GM12864 (cell line): Measurements from ENCODE around the gene DMRTB1.

Experiments used
- DNase-seq: peaks from one replicate; pipeline ENCODE4 v3.0.0-alpha.2; 2011; ENCODE audit warnings: low read depth
- H3K4me3 ChIP-seq: 2 replicates; pipeline ENCODE4 v1.5.1; 2011; ENCODE audit warnings: mild to moderate bottlenecking, low read depth, low read length, control low read depth
- CTCF ChIP-seq: IDR thresholded peaks from 2 replicates; pipeline ENCODE4 v1.5.1; 2011; ENCODE audit warnings: low read depth, mild to moderate bottlenecking, moderate library complexity, low read length, control low read depth, inconsistent platforms; ENCODE audit errors: missing control alignments

DMRTB1 gene

DNA sequence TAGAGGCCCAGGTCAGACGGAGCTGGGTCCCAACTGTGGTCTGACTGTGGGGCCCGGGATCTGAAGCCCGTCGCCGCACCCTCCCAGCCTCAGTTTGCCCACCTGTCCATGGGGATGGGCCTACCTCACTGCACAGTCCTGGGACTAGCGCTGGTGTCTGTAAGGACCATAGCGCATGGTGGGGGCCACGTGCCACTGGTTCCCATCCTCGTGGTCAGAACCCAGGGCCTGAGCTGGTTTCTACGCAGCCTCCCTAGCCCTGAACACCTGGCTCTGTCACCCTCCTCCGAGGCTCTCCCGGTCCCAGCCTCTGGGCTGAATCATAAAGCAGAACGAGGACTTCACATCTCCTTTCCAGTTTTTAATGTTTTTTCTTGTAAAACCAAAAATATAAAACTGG, 46.7 kb downstream of the DMRTB1 start:
- no peak overlapping the region for H3K4me3 ChIP-seq
- TF ChIP-seq CTCF: no peak

GRCh38 chr1:53506355-53507050, 47.3 kb downstream of the DMRTB1 start:
- TF ChIP-seq CTCF: no peak
- H3K4me3 ChIP-seq: no peak overlapping the region
- DNase-seq: no peak

More for the DNA sequence above, 46.7 kb downstream of the DMRTB1 start:
- DNase-seq: no peak

- DNase-seq: no peak
- no peak for TF ChIP-seq CTCF
- no peak overlapping the region for H3K4me3 ChIP-seq
Measured at GRCh38 chr1:53507116-53507820, 48.1 kb downstream of the DMRTB1 start.

GRCh38 chr1:53508056-53508990, 49.1 kb downstream of the DMRTB1 start:
- no peak for DNase-seq
- no peak overlapping the region for H3K4me3 ChIP-seq
- TF ChIP-seq CTCF: no peak

GRCh38 chr1:53508991-53509666, 49.9 kb downstream of the DMRTB1 start:
- TF ChIP-seq CTCF: no peak
- DNase-seq: no peak
- no peak overlapping the region for H3K4me3 ChIP-seq

DNA sequence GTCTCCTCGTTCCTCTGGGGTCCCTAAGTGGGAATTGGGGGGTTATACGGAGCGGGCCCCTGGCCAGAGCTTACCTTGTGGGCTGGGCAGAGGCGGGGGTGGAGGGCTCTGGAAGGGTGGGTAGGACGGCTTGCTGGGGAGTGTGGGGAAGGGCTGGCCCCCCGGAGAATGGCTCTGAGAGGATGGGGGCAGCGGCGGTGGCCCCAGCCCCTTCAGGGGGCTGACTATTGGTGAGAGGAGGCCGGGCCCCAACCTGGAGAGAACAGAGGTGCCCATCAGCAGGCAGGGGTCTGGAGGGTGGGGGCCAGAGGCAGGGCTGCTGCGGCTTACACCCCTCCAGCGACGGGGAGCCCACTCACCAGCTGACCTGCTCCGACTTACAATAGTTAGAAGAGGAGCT, 50.6 kb downstream of the DMRTB1 start:
- no peak for DNase-seq
- no peak overlapping the region for H3K4me3 ChIP-seq
- TF ChIP-seq CTCF: no peak
